Measurements from ENCODE around the gene FAM229B.
"Not testable (repeated sequence)": the region's sequence is repeated elsewhere in the genome, so short reads cannot be mapped to it uniquely, and the experiment has no call there.

The FAM229B gene, protein sequence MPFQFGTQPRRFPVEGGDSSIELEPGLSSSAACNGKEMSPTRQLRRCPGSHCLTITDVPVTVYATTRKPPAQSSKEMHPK

DNA sequence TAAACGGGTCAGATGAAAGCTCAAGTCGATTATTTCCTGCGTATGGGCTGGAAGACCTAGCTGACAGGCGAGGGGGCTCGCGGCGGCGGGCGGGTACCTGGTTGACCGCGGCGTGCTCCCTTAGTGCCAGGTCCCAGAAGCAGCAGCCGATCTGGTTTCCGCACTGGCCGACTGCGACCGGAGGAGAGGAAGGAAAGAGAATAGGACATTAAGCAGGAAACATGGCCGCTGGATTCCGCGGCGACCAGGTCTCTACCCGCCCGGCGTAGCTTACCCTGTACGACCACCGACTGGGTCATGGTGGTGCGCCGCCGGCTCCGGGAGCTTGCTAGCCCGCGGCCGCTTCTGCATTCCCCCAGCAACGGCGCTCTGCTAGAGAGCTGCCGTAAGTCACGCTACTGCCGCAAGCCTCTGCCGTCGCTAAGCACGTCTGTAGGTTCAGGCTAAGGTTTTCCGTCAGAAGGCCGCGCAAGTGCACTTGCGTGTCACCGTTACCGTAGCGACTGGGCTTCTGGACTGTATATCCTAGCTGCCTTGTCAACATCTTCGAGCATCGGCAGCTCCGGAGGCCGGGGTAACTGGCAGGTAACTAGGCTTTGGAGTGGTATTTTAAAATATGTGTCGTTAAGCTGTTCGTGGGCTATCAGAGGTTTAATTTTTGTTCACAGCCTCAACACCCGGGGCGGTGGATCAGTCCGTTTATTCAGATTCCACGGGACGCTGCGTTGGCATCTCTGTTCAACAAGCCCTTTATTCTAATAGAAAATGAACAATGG lies at the start of gene FAM229B, which contains the start of gene TUBE1:
Gene FAM229B, plus strand, starts transcription at position 456 of the 776 bp plus-strand sequence. CDS start 11,693 bp downstream, outside the sequence.
Gene TUBE1, minus strand, starts transcription at position 347 of the 776 bp plus-strand sequence. Its CDS starts 48 bp downstream, at position 299.
- H3K27me3 Mint-ChIP-seq = peaks cover 11% of the 10 kb centered on the region
- H3K4me1 Mint-ChIP-seq = peaks cover 7% of the 10 kb centered on the region
- no peaks in the 10 kb centered on the region for H3K9me3 Mint-ChIP-seq
- peaks cover 11% of the 10 kb centered on the region for H3K36me3 Mint-ChIP-seq (ENCODE audit: low read depth)
- ATAC-seq (peak; percentile 99), DNase-seq (peak; percentile 86)
- H3K4me3 Mint-ChIP-seq = no peak within 1 kb of the TSS
- H3K27ac Mint-ChIP-seq = no peak within 1 kb of the TSS

DNA sequence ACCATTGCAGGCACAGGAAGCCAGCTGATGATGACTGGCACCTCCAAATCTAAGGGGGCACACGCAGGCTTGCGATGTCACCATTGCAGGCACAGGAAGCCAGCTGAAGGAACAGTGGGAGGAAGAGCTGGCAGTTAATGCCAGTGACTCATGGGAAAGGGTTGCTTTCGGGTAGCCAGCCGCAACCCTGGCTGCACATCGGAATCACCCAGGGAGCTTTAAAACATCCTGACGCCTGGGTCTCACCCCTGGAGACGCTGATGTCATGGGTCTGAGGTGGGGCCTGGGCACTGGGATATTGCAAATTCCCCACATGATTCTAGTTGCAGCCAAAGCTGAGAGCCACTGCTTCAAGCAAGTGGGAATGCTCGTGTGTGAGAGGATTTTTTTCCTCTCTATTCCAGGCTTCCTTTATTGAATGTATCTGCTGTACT lies 49.6 kb upstream of the FAM229B start:
- H3K27ac Mint-ChIP-seq = peak overlapping the region; percentile 65
- DNase-seq (peak; percentile 45), ATAC-seq (peak; percentile 50)
- no peaks in the 10 kb centered on the region for H3K9me3 Mint-ChIP-seq
- H3K4me1 Mint-ChIP-seq = peaks cover 87% of the 10 kb centered on the region
- H3K4me3 Mint-ChIP-seq = no peak overlapping the region
- H3K27me3 Mint-ChIP-seq = no peaks in the 10 kb centered on the region
- H3K36me3 Mint-ChIP-seq (ENCODE audit: low read depth) = peaks cover 2% of the 10 kb centered on the region

DNA sequence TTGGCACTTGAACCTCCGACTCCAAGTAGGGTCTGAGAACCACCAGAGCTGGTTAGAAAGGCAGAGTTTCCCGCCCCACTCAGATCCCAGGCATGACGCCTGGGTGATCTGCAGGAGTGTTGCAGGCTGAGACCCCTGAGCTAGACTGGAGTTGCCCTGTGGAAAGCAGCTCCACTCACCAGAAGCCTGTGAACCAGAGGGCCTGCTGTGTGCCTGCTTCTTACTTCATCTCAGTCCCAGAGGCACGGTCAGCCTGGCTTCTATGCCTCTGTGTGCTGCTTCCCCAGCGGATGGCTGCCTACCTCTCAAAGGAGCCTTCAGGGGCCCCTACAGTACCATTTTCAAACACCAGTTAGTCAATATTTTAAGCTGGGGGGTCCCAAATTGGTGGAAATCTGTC lies 49.1 kb upstream of the FAM229B start:
- Mint-ChIP-seq H3K27ac (peak overlapping the region; percentile 65), H3K9me3 (no peaks in the 10 kb centered on the region), H3K36me3 (ENCODE audit: low read depth) (peaks cover 2% of the 10 kb centered on the region), H3K27me3 (no peaks in the 10 kb centered on the region), H3K4me1 (peaks cover 87% of the 10 kb centered on the region), H3K4me3 (no peak overlapping the region)
- ATAC-seq = no peak
- no peak for DNase-seq

DNA sequence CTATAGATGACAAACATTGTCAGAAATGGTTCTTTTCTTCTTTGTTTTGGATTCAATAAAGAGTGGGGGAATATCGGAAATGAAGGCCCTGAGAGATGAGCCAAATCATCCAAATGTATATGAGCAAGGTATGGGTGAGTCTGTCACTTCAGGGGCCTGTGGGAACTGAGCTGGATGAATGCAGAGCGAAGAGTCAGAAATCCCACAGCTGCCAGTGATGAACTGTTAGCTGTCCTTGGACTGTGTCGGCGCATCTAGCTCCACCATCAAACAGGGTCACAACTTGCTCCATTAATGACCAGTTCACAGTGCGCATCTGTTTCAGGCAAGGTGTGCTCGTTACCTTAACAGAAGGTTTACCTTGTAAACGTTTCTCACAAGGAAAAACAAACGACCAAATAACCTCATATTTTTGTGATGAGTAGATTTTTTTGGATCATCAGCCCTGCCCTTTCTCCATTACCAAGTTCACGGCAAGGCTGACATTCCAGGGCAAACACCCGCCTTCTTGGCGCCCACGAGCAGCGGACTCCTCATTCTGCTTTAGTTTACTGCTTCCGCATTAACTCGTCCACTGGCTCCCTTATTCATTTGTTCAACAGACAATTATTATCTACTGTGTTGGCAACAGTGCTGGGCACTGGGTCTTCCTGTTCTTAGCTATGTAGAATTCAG lies 48.5 kb upstream of the FAM229B start:
- H3K4me1 Mint-ChIP-seq = peaks cover 84% of the 10 kb centered on the region
- H3K27ac Mint-ChIP-seq = no peak overlapping the region
- no peaks in the 10 kb centered on the region for H3K9me3 Mint-ChIP-seq
- H3K36me3 Mint-ChIP-seq (ENCODE audit: low read depth) = peaks cover 2% of the 10 kb centered on the region
- H3K27me3 Mint-ChIP-seq = no peaks in the 10 kb centered on the region
- no peak for ATAC-seq
- H3K4me3 Mint-ChIP-seq = no peak overlapping the region
- DNase-seq = no peak

DNA sequence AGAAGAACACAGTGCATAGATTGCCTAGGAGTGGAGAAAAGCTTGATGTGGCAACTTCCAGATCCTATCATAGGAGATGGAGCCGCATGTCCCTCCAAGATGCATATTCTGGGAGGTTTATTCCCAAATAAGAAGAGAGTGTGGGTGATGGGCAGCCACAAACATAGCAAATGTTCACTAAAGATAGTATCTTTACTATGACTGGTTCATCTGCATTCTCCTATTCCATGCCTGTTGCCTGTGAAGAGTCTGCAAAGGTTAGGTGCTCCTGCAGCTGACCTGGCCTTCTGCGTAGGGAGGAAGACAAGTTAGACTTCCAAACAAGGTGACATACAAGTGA lies 48.0 kb upstream of the FAM229B start:
- peaks cover 84% of the 10 kb centered on the region for H3K4me1 Mint-ChIP-seq
- ATAC-seq = no peak
- no peak for DNase-seq

DNA sequence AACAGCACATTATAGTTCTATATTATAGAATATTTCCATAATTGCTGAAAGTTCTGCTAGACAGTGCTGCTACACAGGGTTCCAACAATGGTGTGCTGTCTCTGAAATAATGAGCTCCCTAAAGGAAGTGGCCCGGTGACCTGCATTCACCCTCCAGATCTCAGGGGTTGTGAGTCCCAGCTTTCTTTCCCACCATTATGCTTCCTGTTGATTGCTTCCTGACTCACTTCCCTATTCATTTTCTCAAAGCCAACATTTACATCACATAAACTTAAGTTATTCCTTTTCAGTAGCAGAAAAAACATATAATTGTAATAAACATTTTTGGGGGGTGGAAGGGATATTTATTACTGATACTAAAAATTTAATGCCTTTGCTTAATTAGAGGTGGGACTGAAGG lies 46.4 kb upstream of the FAM229B start:
- H3K27me3 Mint-ChIP-seq = no peaks in the 10 kb centered on the region
- peaks cover 73% of the 10 kb centered on the region for H3K4me1 Mint-ChIP-seq
- peak overlapping the region; percentile 94 for H3K27ac Mint-ChIP-seq
- H3K36me3 Mint-ChIP-seq (ENCODE audit: low read depth) = peaks cover 2% of the 10 kb centered on the region
- H3K9me3 Mint-ChIP-seq = no peaks in the 10 kb centered on the region
- no peak for ATAC-seq
- no peak for DNase-seq
- H3K4me3 Mint-ChIP-seq = no peak overlapping the region

More for the DNA sequence above, 48.0 kb upstream of the FAM229B start:
- Mint-ChIP-seq H3K27ac (no peak overlapping the region), H3K36me3 (ENCODE audit: low read depth) (peaks cover 2% of the 10 kb centered on the region), H3K4me3 (no peak overlapping the region), H3K27me3 (no peaks in the 10 kb centered on the region), H3K9me3 (no peaks in the 10 kb centered on the region)

DNA sequence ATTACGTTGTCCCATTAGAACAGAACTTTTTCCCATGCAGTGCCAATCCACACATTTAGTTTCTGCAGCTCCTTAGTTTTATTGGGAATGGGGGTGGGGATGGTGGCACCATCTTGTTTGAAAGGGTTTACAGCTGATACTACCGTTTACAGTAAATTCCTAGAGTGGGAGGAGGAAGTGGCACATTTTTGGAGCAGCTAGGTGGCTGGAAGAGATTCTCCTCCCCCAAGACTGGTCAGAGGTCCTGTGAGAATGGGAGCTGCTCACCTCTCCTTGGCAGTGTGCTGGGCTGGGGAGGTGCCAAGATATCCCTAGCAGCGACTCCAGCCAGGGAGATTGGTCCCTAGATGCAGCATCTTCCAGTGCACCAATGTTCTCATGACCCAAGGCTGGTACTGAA lies 45.9 kb upstream of the FAM229B start:
- no peak for DNase-seq
- no peak for ATAC-seq
- H3K27ac Mint-ChIP-seq = peak overlapping the region; percentile 94
- peaks cover 67% of the 10 kb centered on the region for H3K4me1 Mint-ChIP-seq
- H3K36me3 Mint-ChIP-seq (ENCODE audit: low read depth) = peaks cover under 1% of the 10 kb centered on the region
- H3K27me3 Mint-ChIP-seq = no peaks in the 10 kb centered on the region
- no peaks in the 10 kb centered on the region for H3K9me3 Mint-ChIP-seq
- no peak overlapping the region for H3K4me3 Mint-ChIP-seq

DNA sequence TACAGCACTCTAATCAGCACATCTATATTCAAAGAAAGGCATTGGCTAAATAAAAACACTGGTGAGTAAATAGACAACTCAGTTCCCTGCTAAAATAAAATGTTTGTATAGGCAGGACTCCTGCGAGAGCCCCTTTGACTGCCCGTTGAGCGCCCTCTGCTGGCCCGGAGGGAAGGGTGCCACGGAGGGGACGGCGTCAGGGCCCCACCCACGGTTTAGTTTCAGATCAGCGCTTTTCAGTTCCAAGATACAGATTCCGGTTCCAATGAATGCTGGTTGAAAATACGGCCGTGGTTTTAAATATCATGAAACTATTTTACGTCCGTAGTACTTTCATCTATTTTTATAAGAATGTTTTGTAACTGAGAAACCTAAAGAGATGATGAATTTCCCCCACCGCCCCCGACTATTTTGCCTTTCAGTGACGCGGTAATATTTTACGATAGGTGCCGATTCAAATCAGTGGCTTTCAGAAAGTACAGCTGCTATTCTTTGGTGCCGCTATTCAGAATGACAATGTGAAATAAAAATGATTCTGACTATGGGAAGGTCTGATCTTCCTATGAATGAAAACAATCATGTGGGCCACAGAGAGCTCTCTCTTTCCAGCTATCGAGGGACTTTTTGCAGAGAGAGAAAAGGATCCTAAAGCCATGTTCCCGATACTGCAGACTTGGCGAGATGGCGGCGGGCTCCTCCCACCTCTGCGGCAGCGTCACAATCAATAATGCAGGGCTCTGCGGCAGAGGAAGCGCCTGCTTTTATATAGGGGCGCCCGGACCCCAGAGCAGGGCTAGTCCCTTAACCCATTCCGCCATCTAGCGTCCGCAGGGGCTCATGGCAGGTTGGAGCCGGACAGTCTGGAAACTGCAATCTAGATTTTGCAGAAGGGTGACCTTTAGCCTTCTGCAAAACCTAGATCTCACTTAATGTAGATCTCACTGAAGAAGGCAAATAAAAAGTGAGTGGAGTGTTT lies 44.1 kb upstream of the FAM229B start:
- Mint-ChIP-seq H3K4me1 (peaks cover 50% of the 10 kb centered on the region), H3K9me3 (no peaks in the 10 kb centered on the region), H3K36me3 (ENCODE audit: low read depth) (no peaks in the 10 kb centered on the region), H3K27me3 (no peaks in the 10 kb centered on the region), H3K4me3 (peak overlapping the region; percentile 86), H3K27ac (peak overlapping the region; percentile 94)
- ATAC-seq = peak; percentile 97
- DNase-seq = peak; percentile 95

DNA sequence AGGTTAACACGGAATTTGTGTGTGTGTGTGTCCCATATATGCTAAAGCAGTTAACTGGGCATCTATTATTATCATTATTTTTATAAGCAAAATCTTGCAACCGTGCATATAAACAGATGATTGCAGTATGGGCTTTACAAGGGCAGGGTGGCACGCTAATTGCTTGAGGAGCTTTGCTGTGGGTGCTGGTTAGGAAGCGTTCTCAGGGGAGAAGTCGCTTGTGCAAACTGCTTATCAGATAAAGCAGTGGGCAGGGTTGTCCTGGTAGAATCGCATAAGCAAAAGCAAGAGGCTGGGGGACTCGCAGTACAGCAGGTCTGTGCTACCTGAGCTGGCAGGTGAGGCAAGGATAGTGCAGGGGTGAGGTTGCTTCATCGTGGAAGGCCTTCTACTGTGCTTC lies 43.2 kb upstream of the FAM229B start:
- ATAC-seq (no peak), DNase-seq (no peak)
- H3K27ac Mint-ChIP-seq = peak overlapping the region; percentile 94
- no peaks in the 10 kb centered on the region for H3K27me3 Mint-ChIP-seq
- peaks cover 44% of the 10 kb centered on the region for H3K4me1 Mint-ChIP-seq
- no peaks in the 10 kb centered on the region for H3K36me3 Mint-ChIP-seq (ENCODE audit: low read depth)
- no peaks in the 10 kb centered on the region for H3K9me3 Mint-ChIP-seq
- peak overlapping the region; percentile 86 for H3K4me3 Mint-ChIP-seq

DNA sequence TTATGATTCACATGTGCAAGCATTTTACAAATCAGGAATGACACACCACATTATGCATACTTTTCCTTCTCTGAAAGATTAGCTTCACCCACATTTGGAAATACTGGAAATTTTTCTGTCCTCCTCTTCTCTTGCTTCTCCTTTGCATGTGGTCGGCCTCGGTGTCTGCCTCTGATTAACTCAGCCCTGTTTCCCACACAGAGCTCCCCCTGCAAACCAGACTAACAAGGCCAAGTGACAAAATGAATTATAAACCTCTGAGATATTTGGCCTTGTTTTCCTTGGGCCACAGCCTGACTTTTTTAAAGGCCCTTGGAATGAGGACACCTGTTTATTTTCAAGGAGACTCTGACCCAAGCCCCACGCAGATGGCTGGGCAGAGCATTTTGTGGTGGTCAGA lies 42.5 kb upstream of the FAM229B start:
- Mint-ChIP-seq H3K9me3 (no peaks in the 10 kb centered on the region), H3K4me1 (peaks cover 39% of the 10 kb centered on the region), H3K4me3 (no peak overlapping the region), H3K27me3 (no peaks in the 10 kb centered on the region), H3K36me3 (ENCODE audit: low read depth) (no peaks in the 10 kb centered on the region), H3K27ac (no peak overlapping the region)
- DNase-seq = no peak
- ATAC-seq = no peak

DNA sequence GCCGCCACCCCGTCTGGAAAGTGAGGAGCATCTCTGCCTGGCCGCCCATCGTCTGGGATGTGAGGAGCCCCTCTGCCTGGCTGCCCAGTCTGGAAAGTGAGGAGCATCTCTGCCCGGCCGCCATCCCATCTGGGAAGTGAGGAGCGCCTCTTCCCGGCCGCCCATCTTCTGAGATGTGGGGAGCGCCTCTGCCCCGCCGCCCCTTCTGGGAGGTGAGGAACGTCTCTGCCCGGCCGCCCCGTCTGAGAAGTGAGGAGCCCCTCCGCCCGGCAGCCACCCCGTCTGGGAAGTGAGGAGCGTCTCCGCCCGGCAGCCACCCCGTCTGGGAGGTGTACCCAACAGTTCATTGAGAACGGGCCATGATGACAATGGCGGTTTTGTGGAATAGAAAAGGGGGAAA lies 39.9 kb upstream of the FAM229B start:
- not testable (repeated sequence) for H3K27me3 Mint-ChIP-seq; H3K9me3 Mint-ChIP-seq; H3K27ac Mint-ChIP-seq; DNase-seq; H3K4me3 Mint-ChIP-seq; ATAC-seq; H3K36me3 Mint-ChIP-seq (ENCODE audit: low read depth)
- H3K4me1 Mint-ChIP-seq = peaks cover 16% of the 10 kb centered on the region

DNA sequence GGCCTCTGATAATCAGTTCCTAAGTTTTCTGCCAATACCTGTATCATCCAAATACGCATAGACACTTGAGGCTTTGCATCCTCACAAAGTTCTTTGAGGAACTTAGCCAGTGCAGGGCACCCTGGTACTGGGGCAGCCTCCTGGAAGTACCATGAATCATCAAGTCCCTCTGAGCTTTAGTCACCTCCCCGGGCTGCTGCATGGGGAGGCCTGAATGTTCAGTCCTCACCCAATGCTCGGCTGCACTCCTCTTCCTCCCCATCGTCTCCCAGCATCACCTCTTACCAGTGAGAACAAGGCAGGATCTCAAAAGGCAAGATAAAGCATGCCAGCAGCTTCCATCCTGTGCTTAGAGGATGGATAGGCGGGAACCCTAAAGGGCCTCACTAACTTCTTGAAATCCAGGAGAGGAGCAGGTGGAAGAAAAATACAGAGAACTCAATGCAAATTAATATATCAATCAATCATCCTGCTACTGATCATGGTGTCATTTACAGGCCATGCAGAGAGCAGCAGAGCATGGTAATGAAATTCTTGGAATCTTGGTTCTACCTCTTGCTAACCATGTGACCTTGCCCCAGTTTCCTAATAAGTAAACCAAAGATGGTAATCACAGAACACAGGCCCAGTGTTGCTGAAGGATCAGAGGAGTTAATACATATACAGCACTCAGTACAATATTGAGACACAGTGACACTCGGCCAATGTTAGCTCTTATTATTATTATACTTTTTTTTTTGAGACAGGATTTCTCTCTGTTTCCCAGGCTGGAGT lies 38.2 kb upstream of the FAM229B start:
- H3K4me1 Mint-ChIP-seq = peaks cover 6% of the 10 kb centered on the region
- H3K4me3 Mint-ChIP-seq = no peak overlapping the region
- H3K9me3 Mint-ChIP-seq = no peaks in the 10 kb centered on the region
- H3K27me3 Mint-ChIP-seq = no peaks in the 10 kb centered on the region
- ATAC-seq (peak; percentile 75), DNase-seq (no peak)
- H3K27ac Mint-ChIP-seq = no peak overlapping the region
- no peaks in the 10 kb centered on the region for H3K36me3 Mint-ChIP-seq (ENCODE audit: low read depth)

DNA sequence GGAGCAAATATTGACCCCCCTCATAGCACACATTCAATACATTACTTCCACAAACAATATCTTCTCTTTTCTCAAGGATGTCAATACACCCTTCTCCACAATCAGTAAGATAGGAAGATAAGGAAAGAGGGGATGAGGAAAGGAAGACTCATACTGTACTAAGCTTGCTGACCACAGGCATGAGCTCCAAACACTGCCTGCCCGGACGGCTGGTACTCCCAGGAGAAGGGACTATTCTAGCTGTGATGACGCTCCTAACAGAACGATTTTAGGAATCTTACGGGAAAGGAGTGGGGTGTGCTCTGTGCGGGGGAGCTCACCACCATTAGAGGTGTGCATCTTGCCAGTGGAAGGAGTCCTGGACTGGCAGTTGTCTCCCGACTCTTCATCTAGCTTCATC lies 37.4 kb upstream of the FAM229B start:
- DNase-seq (no peak), ATAC-seq (no peak)
- no peak overlapping the region for H3K27ac Mint-ChIP-seq
- H3K9me3 Mint-ChIP-seq = no peaks in the 10 kb centered on the region
- H3K4me1 Mint-ChIP-seq = peaks cover 1% of the 10 kb centered on the region
- H3K4me3 Mint-ChIP-seq = no peak overlapping the region
- H3K27me3 Mint-ChIP-seq = peaks cover 1% of the 10 kb centered on the region
- H3K36me3 Mint-ChIP-seq (ENCODE audit: low read depth) = no peaks in the 10 kb centered on the region
